HG02642 (cell line): ENCODE results near the gene GTPBP6.
"Not testable (repeated sequence)": the region's sequence is repeated elsewhere in the genome, so short reads cannot be mapped to it uniquely, and the experiment has no call there.

Experiments
- ATAC-seq: cut with Tn5 transposase; IDR thresholded peaks from one replicate; pipeline ENCODE4 v1.9.1; 2021; ENCODE audit warnings: mild to moderate bottlenecking; ENCODE audit not compliant: unreplicated experiment, poor library complexity

GTPBP6 gene

DNA sequence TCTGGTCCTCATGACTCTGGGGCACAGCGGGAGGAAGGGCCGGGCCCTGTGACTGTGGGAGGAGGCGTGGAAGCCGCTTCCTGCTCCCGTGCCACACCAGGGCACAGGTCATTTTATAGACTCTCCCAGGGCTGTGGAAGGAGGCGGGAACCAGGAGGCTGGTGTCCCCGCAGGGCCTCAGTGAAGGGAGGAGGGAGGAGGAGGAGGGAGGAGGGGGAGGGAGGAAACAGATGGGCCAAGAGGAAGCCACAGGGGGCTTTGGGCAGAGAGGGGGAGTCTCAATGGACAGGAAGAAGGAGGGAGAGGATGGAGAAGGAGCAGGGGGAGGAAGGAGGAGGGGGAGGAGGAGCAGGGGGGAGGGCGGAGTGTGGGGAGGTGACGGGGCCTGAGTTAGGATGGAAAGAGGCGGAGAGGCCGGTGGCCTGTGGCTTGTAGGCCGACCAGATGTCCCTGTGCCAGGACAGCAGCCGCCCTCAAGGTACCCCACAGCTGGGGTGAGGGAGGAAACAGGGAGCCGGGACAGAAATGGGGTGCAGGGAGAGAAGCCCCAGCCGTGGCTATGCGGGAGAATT, 43.6 kb downstream of the GTPBP6 start:
- no peak for ATAC-seq

GRCh38 chrX:270848-271367, 47.7 kb downstream of the GTPBP6 start:
- no peak for ATAC-seq

- ATAC-seq: no peak
Observed at GRCh38 chrX:267771-268261, 50.8 kb downstream of the GTPBP6 start.

- no peak for ATAC-seq
Observed at GRCh38 chrX:265502-265901, 53.1 kb downstream of the GTPBP6 start.

DNA sequence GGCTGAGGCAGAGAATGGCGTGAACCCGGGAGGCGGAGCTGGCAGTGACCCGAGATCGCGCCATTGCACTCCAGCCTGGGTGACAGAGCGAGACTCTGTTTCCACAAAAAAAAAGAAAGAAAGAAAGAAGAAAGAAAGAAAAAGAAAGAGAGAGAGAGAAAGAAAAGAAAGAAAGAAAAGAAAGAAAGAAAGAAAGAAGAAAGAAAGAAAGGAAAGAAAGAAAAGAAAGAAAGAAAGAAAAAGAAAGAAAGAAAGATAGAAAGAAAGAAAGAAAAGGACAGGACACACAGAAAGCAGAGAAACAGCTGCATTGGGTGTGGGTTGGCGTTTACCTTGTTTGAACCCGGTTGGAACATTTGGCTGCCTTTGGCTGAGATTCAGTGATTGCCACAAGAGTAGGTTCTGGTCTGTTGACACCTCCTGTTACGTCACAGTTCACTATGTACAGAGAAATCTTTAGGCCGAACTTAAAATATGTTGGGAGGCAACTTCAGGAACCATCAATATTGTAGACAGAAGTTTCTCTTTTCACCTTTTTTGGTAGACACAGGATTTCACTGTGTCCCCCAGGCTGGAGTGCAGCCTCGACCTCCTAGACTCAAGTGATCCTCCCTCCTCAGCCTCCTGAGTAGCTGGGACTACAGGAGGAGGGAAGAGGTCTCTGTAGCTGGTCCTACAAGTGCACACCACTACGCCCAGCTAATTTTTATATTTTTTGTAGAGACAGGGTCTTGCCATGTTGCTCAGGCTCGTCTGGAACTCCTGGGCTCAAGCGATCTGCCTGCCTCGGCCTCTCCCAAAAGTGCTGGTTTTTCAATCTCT, 53.8 kb downstream of the GTPBP6 start:
- ATAC-seq: no peak

DNA sequence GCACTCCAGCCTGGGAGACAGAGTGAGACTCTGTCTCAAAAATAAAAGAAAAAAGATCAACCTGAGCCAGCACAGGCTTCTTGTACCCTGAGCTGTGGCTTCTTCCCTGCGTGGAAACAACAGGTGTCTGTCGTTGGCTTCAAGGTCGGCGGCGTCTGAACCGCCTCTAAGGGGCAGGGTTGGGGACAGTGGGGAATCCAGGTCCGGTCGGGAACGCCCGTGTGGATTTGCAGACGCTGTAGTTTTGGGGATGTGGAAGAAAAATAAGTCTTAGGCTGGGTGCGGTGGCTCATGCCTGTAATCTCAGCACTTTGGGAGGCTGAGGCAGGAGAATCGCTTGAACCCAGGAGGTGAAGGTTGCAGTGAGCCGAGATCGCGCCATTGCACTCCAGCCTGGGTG, 54.6 kb downstream of the GTPBP6 start:
- not testable (repeated sequence) for ATAC-seq

DNA sequence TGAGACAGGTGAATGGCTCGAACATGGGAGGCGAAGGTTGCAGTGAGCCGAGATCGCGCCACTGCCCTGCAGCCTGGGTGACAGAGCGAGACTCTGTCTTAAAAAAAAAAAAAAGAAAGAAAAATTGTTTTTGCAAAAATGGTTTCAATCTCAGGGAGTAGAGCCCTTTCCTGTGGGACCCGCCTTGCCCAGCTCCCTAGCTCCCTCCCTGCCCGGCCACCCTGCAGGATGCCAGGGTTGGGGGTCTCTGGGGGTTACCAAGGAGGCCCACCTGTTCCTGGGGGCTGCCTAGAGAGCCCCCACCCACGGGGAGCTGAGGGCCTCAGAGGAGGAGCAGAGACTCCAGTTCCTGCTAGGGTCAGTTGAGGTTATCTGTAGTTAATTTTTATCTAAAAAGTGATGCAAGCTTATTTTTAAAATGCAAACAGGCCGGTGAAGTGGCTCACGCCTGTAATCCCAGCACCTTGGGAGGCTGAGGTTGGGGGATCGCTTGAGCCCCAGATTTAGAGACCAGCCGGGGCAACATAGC, 56.2 kb downstream of the GTPBP6 start:
- peak; percentile 58 for ATAC-seq

DNA sequence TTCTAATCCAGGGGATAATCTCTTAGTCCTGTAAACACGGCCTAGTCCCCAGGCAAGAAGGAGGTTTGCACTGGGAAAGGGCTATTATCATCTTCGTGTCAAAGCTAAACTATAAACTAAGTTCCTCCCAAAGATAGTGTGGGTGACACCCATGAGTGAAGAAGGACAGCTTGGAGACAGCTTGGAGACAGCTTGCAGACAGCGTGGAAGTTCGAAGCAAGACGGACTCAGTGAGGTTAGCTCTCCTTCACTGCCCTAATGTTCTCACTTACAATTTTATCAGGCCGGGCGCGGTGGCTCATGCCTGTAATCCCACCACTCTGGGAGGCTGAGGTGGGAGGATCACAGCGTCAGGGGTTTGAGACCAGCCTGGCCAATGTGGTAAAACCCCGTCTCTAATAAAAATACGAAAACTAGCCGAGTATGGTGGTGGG, 56.7 kb downstream of the GTPBP6 start:
- ATAC-seq: no peak

GRCh38 chrX:261167-261918, 57.3 kb downstream of the GTPBP6 start:
- no peak for ATAC-seq

- ATAC-seq: no peak
Observed at GRCh38 chrX:259692-260355, 58.8 kb downstream of the GTPBP6 start.

DNA sequence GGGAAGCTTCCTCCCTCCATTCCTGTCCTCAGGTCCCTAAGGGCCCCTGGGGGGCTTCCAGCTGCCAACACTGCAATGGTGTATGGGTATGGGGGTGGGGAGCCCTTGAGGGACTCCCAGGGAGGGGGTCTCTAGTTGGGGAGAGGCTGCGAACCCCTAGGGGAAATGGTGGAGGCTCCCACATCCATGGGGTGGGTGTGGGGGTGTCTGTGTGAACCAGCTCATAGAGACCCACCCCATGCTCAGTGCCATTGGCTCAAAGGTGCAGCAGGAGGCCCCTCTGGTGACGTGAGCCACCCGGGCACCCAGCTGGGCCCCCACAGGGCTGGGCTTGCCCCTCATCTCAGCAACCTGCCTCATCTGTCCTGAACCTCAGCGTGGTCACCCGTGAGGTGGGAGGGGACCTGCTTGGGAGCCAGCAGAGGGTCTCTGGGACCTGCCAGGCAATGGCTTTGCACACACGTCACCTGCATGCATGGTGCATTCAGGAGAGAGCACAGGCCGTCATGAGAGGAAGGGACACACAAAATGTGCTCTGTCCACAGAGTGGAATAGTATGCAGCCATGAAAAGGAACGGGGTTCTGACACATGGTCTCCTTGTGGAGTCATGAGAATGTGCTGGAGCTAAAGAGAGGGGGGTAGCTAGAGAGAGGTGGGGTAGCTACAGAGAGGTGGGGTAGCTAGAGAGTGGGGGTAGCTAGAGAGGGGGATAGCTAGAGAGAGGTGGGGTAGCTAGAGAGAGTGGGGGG, 60.1 kb downstream of the GTPBP6 start:
- no peak for ATAC-seq

DNA sequence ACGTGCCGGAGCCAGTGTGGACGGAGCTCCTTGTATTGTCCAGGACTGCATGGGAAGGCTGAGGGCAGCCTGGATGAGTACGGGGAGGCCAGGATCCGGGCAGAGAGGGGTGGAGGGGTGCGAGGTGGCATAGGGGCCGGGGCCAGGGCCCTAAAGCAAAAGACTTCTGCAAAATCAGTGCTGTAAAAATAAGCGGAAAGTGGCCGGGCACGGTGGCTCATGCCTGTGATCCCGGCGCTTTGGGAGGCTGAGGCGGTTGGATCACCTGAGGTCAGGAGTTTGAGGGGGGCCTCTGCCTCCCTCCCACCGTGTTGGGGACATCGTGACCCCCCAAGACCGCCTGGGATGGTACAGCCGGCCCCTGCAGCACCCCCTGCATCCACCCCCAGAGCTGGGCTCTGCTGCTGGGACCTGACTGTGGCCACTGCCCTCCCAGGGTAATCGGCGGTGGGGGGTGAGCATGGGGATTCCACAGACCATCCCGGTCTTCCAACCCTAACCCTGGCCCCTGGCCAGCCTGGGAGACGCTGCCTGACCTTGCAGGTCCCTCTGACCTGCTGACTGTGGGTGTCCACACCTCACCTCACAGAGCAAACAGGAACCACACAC, 60.8 kb downstream of the GTPBP6 start:
- no peak for ATAC-seq

- ATAC-seq: not testable (repeated sequence)
Observed at GRCh38 chrX:257054-257453, 61.5 kb downstream of the GTPBP6 start.

GRCh38 chrX:255923-256331, 62.7 kb downstream of the GTPBP6 start:
- no peak for ATAC-seq
